A549 (cell line): ENCODE measurements around the gene TFRC. TPM values are rescaled to one million over a fixed set of nuclear protein-coding genes. Genes with fewer than 3 reads are reported as not detected.

Source experiments
- ATAC-seq, 2 experiments: fragments of 200-7000 bp in 1 of 2; fragments of >200 bp in 1 of 2; cut with Nextera tagmentation in 1 of 2; cut with Tn5 transposase in 1 of 2; 3 replicates each; pipeline versions ENCODE4 v1.8.0 to v1.9.1; 2018 to 2020; ENCODE audit warnings: mild to moderate bottlenecking in 1 of 2, moderate library complexity in 1 of 2
- CTCF ChIA-PET: fragments of 300-600 bp; sonication (Branson Sonifier 250); formaldehyde crosslinking; extraction: SDS; loops from one replicate; lab custom pipeline; 2021; ENCODE audit warnings: antibody characterized with exemption, inconsistent platforms; lab: Yijun Ruan, JAX
- POLR2A ChIA-PET: fragments of 350-600 bp; formaldehyde crosslinking; extraction: SDS; loops from one replicate; lab custom pipeline; 2021; ENCODE audit warnings: antibody characterized with exemption, inconsistent platforms; lab: Yijun Ruan, JAX
- DNase-seq, 2 experiments: peaks; one replicate each; pipeline versions ENCODE4 v3.0.0 to v3.0.0-alpha.2; 2011 to 2016; ENCODE audit warnings: low read depth in 1 of 2, low spot score in 1 of 2
- FAIRE-seq: peaks from 2 replicates; lab custom pipeline; 2011; peaks lifted over from hg19 to GRCh38; lab: Jason Lieb, UNC
- H3K27ac ChIP-seq, 2 experiments: fragments of >200 bp; sonication (Bioruptor Twin); formaldehyde crosslinking; 3 replicates each; pipeline ENCODE4 v1.5.1; 2016 to 2017
- H3K4me1 ChIP-seq: fragments of >200 bp; sonication (Bioruptor Twin); formaldehyde crosslinking; 3 replicates; pipeline ENCODE4 v1.6.1; 2016
- H3K4me2 ChIP-seq: fragments of >200 bp; sonication (Bioruptor Twin); formaldehyde crosslinking; 3 replicates; pipeline ENCODE4 v1.6.1; 2016
- H3K4me3 ChIP-seq: fragments of >200 bp; sonication (Bioruptor Twin); formaldehyde crosslinking; 3 replicates; pipeline ENCODE4 v1.5.1; 2016
- H3K9me3 ChIP-seq: fragments of >200 bp; sonication (Bioruptor Twin); formaldehyde crosslinking; 3 replicates; pipeline ENCODE4 v1.6.1; 2016
- ATOH8 ChIP-seq: fragments of 250-450 bp; sonication (Bioruptor Pico); IDR thresholded peaks from 2 replicates; pipeline ENCODE4 v1.5.0; 2020; ENCODE audit warnings: low read depth, mild to moderate bottlenecking, moderate library complexity
- CBX2 ChIP-seq: fragments of 200-600 bp; sonication (generic); IDR thresholded peaks from 2 replicates; pipeline ENCODE4 v1.6.1; 2016; ENCODE audit warnings: low read depth, mild to moderate bottlenecking, borderline replicate concordance
- CBX8 ChIP-seq: fragments of 200-600 bp; sonication (generic); IDR thresholded peaks from 2 replicates; pipeline ENCODE4 v1.6.1; 2016
- CTCF ChIP-seq: fragments of >200 bp; sonication (Bioruptor Twin); formaldehyde crosslinking; IDR thresholded peaks from 3 replicates; pipeline ENCODE4 v1.5.1; 2016
- ELK1 ChIP-seq: fragments of 150-350 bp; IDR thresholded peaks from 2 replicates; pipeline ENCODE4 v1.6.1; 2014; ENCODE audit warnings: low read depth, mild to moderate bottlenecking, low read length
- ESRRA ChIP-seq: fragments of 150-350 bp; IDR thresholded peaks from 2 replicates; pipeline ENCODE4 v1.6.1; 2014; ENCODE audit warnings: mild to moderate bottlenecking, low read length, borderline replicate concordance
- FOSL2 ChIP-seq, 2 experiments: fragments of 450-650 bp in 1 of 2; fragments of >200 bp in 1 of 2; sonication (Bioruptor Twin) in 1 of 2; formaldehyde crosslinking; IDR thresholded peaks; 2 replicates each; pipeline versions ENCODE4 v1.5.0 to v1.6.1; 2016 to 2020; ENCODE audit warnings: mild to moderate bottlenecking in 1 of 2, moderate library complexity in 1 of 2
- FOXS1 ChIP-seq: fragments of 250-450 bp; sonication (Bioruptor Pico); IDR thresholded peaks from 2 replicates; pipeline ENCODE4 v1.5.0; 2020; ENCODE audit warnings: mild to moderate bottlenecking, moderate library complexity
- GATA3 ChIP-seq: IDR thresholded peaks from 2 replicates; pipeline ENCODE4 v1.6.1; 2012; ENCODE audit warnings: borderline replicate concordance
- HES2 ChIP-seq: fragments of >200 bp; sonication (Bioruptor Twin); formaldehyde crosslinking; IDR thresholded peaks from 2 replicates; pipeline ENCODE4 v1.6.1; 2016
- HEYL ChIP-seq: fragments of 250-450 bp; sonication (Bioruptor Pico); IDR thresholded peaks from 2 replicates; pipeline ENCODE4 v1.8.0; 2021; ENCODE audit warnings: mild to moderate bottlenecking, moderate library complexity
- HOXA7 ChIP-seq: fragments of 250-450 bp; sonication (Bioruptor Pico); IDR thresholded peaks from 2 replicates; pipeline ENCODE4 v1.5.0; 2020; ENCODE audit warnings: mild to moderate bottlenecking, moderate library complexity
- JUN ChIP-seq, 2 experiments: fragments of >200 bp; sonication (Bioruptor Twin); formaldehyde crosslinking; IDR thresholded peaks; 2 replicates in 1 of 2; 3 replicates in 1 of 2; pipeline ENCODE4 v1.6.1; 2016 to 2017
- JUNB ChIP-seq: fragments of >200 bp; sonication (Bioruptor Twin); formaldehyde crosslinking; IDR thresholded peaks from 2 replicates; pipeline ENCODE4 v1.6.1; 2016
- MAZ ChIP-seq: fragments of 150-350 bp; IDR thresholded peaks from 2 replicates; pipeline ENCODE4 v1.6.1; 2014; ENCODE audit warnings: antibody characterized with exemption, low read depth, low read length, borderline replicate concordance
- NPAS2 ChIP-seq: fragments of 250-450 bp; sonication (Bioruptor Pico); IDR thresholded peaks from 2 replicates; pipeline ENCODE4 v1.8.0; 2022; ENCODE audit warnings: mild to moderate bottlenecking, moderate library complexity, borderline replicate concordance
- NR3C1 ChIP-seq: fragments of >200 bp; sonication (Bioruptor Twin); formaldehyde crosslinking; IDR thresholded peaks from 3 replicates; pipeline ENCODE4 v1.6.1; 2017
- POLR2A ChIP-seq: IDR thresholded peaks from 2 replicates; pipeline ENCODE4 v1.6.1; 2012; ENCODE audit warnings: mild to moderate bottlenecking, low read length
- POLR2AphosphoS2 ChIP-seq: conservative IDR thresholded peaks from 2 replicates; pipeline ENCODE4 v1.6.1; 2012; ENCODE audit warnings: low read length, improper control_type of control experiment, inconsistent platforms
- RARB ChIP-seq: fragments of 250-450 bp; sonication (Bioruptor Pico); IDR thresholded peaks from 2 replicates; pipeline ENCODE4 v1.8.0; 2021; ENCODE audit warnings: mild to moderate bottlenecking, moderate library complexity
- TFCP2L1 ChIP-seq: fragments of 250-450 bp; sonication (Bioruptor Pico); IDR thresholded peaks from 2 replicates; pipeline ENCODE4 v1.5.0; 2021; ENCODE audit warnings: mild to moderate bottlenecking
- TP53 ChIP-seq: fragments of 250-450 bp; sonication (Bioruptor Pico); IDR thresholded peaks from 2 replicates; pipeline ENCODE4 v1.5.0; 2021; ENCODE audit warnings: mild to moderate bottlenecking, moderate library complexity
- ZC3H11A ChIP-seq: fragments of 450-650 bp; IDR thresholded peaks from 2 replicates; pipeline ENCODE4 v1.6.1; 2014; ENCODE audit warnings: antibody characterized with exemption, mild to moderate bottlenecking
- WGBS: methylation state at CpG from one replicate; pipeline ENCODE4 v1.1.6; 2017; ENCODE audit errors: missing lambda C conversion rate; 5-methylcytosine and 5-hydroxymethylcytosine counted together
- polyA plus RNA-seq, 4 experiments: library from polyadenylated mRNA; depleted of rRNA in 3 of 4; stranded (reverse); fragments of >200 nt; fragmentation: RNase III in 1 of 4; extraction: RNeasy Plus Mini Kit Qiagen cat#74134 plus additional on column Dnase treatment in 1 of 4; gene quantifications; 2 replicates in 3 of 4; 3 replicates in 1 of 4; pipeline ENCODE4 v1.2.3, GENCODE V29; 2011 to 2017

The TFRC gene
- polyA plus RNA-seq, 2 of the 4 experiments (the other 2 are of a cell fraction) = 132 to 147 TPM

GRCh38 chr3:196063049-196063448 is 18.8 kb downstream of the TFRC start:
- ChIA-PET POLR2A (interaction anchor here (0.6 kb wide), 1 partner anchor 465 kb away, joined by 3 read pairs; no protein-coding TSS in a partner anchor), CTCF (interaction anchor here (1.3 kb wide), 1 partner anchor 459 kb away, joined by 4 read pairs; no protein-coding TSS in a partner anchor)
- Histone ChIP-seq H3K9me3 (no peaks in the 10 kb centered on the region), H3K4me1 (peaks cover 6% of the 10 kb centered on the region; the same call in 1 of the 3 replicates), H3K4me2 (no peak overlapping the region), H3K4me3 (no peak overlapping the region), H3K27ac (no peak overlapping the region)
- FAIRE-seq (no peak), ATAC-seq (no peak), DNase-seq (no peak)
- no peak for TF ChIP-seq JUNB
- TF ChIP-seq ZC3H11A = no peak
- TF ChIP-seq TP53 (CRISPR knock-in tag) = no peak
- no peak for TF ChIP-seq MAZ
- no peak for TF ChIP-seq HOXA7 (CRISPR knock-in tag)
- TF ChIP-seq HES2 = no peak
- no peak for TF ChIP-seq CTCF
- no peak for TF ChIP-seq CBX2
- TF ChIP-seq ESRRA = no peak
- no peak for TF ChIP-seq ELK1
- TF ChIP-seq FOXS1 (CRISPR knock-in tag) = no peak
- TF ChIP-seq POLR2A = no peak
- no peak for TF ChIP-seq NPAS2
- TF ChIP-seq CBX8 = no peak
- no peak for TF ChIP-seq ATOH8 (CRISPR knock-in tag)
- no peak for TF ChIP-seq FOSL2 (IDR thresholded peaks at IDR 0.05)
- no peak for TF ChIP-seq FOSL2 (CRISPR knock-in tag; IDR thresholded peaks at IDR 0.05)
- no peak for TF ChIP-seq HEYL (CRISPR knock-in tag)

- no peak for FAIRE-seq
- TF ChIP-seq RARB (no peak), ELK1 (no peak), POLR2AphosphoS2 (no peak), NR3C1 (no peak), GATA3 (no peak), JUN (IDR thresholded peaks at IDR 0.05) (no peak), POLR2A (no peak), JUNB (no peak), TFCP2L1 (CRISPR knock-in tag) (no peak)
- TF ChIP-seq, all 56 proteins: peak for 0
- no peak overlapping the region for H3K4me3 ChIP-seq
- H3K27ac ChIP-seq = no peak overlapping the region
- ChIA-PET POLR2A (no interaction called here), CTCF (interaction anchor here (1.1 to 2.2 kb wide), 2 partner anchors 13 to 136 kb away, joined by 3 to 6 read pairs; no protein-coding TSS in a partner anchor)
- WGBS = 100% methylated on average over 1 of the region's 1 CpG
- ATAC-seq (no peak), DNase-seq (no peak)
- no peak overlapping the region for H3K4me2 ChIP-seq
- peaks cover 8% of the 10 kb centered on the region; the same call in 2 of the 3 replicates for H3K4me1 ChIP-seq
- H3K9me3 ChIP-seq = no peaks in the 10 kb centered on the region
Measured at GRCh38 chr3:196060834-196061233, 21.1 kb downstream of the TFRC start.
